ENCODE measurements around the gene GAS5.
"Not testable (repeated sequence)": the region's sequence is repeated elsewhere in the genome, so short reads cannot be mapped to it uniquely, and the experiment has no call there.

GAS5 gene

GRCh38 chr1:173869021-173869359 is 1.2 kb upstream of the GAS5 start:
- DNase-seq (ENCODE audit: low read depth in 2 of 2): no peak

GRCh38 chr1:173868266-173869020 is 654 bp upstream of the GAS5 start, which contains the start of gene ZBTB37:
ZBTB37 (plus strand) TSS chr1:173868380; CDS start chr1:173870226, 1,846 bp downstream.
- peak; percentile 84 to 89 for DNase-seq (ENCODE audit: low read depth in 2 of 2)

GRCh38 chr1:173867141-173867752 is 542 bp downstream of the GAS5 start:
- peak in 1 of 2 donors; percentile 27 for DNase-seq (ENCODE audit: low read depth in 2 of 2)

GRCh38 chr1:173866413-173867115 is 1.2 kb downstream of the GAS5 start:
- DNase-seq (ENCODE audit: low read depth in 2 of 2): no peak

DNA sequence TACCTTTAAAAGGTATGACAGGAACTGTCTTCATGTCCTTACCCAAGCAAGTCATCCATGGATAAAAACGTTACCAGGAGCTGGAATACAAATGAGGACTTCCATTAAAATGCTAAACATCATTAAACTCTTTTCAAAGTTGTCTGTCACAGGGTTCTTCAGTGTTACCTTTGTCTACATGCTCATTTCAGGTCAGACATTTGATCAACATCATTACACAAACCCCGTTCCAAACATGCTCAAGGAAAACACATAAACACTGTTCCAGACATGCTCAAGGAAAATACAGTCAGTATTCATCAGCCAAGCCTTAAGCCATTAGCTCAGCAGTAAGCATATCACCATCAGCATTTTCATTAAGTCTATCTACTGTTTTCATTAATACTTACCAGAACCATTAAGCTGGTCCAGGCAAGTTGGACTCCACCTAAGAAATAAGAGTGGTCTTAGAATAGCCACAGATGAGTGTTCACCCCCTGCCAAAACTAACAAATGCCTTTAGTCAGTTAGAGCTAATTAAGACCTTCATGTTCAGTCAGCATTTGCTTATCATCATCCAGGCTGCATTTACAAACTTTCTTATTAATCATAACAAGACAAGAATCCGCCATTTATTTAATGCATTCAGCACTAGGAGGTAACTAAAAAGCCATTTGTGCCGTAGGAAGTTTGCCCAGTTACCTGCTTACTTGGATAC is 2.2 kb downstream of the GAS5 start:
- DNase-seq (ENCODE audit: low read depth in 2 of 2): no peak

DNA sequence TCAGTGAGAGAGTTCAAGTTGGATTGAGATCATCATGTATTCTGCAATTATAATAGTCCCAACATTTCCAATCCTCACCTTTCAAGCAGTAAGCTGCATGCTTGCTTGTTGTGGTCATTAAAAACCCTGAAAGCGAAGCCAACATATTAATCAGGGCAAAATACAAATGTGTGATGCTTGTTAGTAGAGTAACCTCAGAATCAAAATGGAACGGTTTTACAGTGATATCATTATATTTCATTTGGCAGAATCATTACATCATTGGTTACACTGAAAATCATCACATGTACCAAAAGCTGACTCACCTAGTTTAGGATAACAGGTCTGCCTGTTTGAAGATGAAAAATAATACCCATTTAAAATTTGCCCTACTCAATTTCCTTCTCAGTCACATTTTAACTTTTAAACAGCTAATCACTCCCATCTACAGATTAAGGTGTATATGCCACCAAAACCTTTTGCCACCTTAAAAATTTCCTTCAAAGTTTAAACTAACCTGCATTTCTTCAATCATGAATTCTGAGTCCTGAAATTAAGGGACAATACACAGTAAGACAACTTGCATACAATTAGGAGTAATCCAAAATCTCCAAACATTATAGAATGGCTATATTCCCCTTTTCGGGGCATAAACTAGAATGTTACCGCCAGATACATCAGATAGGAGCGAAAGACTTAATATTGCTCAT is 3.5 kb downstream of the GAS5 start:
- no peak for DNase-seq (ENCODE audit: low read depth in 2 of 2)

DNA sequence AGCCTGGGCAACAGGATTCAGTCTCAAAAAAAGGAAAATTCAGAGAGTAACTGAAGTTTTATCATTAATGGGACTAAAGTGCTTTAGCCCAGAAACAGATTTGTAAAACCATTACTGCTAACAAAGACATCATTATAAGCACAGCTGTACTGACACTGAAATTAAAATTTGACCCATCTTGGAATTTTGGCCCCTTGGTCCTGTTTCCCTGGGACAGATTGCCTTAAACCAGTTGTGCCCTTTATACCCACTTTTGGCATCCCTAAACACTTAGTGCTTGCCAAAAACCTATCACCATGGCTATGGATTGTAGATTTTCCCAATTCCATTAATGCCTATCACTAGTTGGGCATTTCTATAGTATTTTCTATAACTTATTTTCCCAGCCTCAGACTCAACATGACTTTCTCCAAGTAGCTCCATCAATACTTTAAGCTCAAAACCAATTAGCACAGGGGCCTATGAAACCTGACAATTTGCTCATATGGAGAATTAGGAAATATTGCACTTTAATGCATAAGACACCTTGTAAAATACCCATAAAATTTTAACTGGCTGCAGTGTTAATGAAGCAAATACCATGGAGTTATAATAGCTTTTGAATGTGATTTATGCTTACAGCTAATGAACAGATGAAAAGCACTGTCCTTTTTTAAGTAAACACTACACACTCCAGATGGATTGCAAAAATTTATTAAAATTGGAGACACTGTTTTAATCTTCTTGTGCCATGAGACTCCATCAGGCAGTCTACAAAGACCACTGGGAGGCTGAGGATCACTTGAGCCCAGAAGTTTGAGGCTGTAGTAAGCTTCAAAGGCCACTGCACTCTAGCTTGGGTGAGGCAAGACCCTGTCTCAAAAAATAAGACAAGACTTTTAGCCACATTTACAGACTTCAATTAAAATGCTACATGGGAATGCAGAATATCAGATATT is 4.3 kb downstream of the GAS5 start:
- DNase-seq (ENCODE audit: low read depth in 2 of 2): no peak

DNA sequence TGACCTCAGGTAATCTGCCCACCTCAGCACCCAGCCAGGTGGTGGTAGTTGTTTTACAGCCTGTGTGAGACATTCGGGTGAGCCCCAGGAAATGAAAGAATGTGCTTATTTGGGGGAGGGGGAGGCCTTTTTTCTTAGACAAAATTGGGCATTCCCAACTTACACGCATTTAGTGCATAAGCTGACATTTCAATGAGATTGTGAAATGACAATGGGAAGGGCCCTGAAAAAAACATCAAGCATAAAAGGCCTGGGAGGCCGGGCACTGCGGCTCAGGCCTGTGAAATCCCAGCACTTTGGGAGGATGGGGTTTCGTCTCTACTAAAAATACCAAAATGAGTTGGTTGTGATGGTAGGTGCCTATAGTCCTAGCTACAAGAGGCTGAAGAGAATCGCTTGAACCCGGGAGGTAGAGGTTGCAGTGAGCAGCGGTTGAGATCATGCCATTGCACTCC is 5.0 kb downstream of the GAS5 start:
- DNase-seq (ENCODE audit: low read depth in 2 of 2): no peak

GRCh38 chr1:173862146-173862768 is 5.5 kb downstream of the GAS5 start:
- DNase-seq (ENCODE audit: low read depth in 2 of 2): not testable (repeated sequence)

DNA sequence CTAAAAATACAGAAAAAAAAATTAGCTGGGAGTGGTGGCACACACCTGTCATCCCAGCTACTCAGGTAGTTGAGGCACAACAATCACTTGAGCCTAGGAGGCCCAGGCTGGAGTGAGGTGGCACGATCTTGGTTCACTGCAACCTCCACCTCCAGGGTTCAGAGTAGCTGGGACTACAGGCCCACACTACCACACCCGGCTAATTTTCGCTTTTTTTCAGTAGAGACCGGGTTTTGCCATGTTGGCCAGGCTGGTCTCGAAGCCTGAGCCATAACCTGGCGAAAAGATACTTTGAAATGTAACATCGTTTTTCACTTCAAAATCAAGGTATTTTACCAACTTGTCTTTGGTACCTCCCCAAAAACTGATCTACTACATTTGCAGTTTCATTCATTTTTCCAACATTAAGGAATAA is 6.1 kb downstream of the GAS5 start:
- DNase-seq (ENCODE audit: low read depth in 2 of 2): no peak

- no peak for DNase-seq (ENCODE audit: low read depth in 2 of 2)
Observed at GRCh38 chr1:173860065-173860464, 7.7 kb downstream of the GAS5 start.

GRCh38 chr1:173859547-173859946 is 8.2 kb downstream of the GAS5 start:
- DNase-seq (ENCODE audit: low read depth in 2 of 2): not testable (repeated sequence)

- DNase-seq (ENCODE audit: low read depth in 2 of 2): no peak
Observed at GRCh38 chr1:173857363-173857917, 10.3 kb downstream of the GAS5 start.

DNA sequence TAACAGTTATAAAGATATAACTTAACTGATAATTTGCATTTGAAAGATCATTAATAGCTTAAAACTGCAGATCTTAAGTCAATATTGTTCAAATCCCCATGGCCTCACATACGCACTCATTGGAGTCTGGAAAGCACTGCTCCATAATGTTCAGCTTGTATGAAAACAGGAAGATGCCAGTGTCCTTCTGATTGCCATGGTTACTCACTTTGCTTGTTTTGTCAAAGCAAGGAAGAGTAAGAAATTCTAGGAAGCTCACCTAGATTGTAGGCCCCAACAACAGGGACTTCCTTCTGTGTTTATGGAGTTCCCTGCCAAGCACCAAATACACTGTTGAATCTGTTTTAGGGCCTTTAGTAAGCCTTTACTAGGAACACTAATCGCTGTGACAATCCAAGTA is 10.9 kb downstream of the GAS5 start:
- no peak for DNase-seq (ENCODE audit: low read depth in 2 of 2)

DNA sequence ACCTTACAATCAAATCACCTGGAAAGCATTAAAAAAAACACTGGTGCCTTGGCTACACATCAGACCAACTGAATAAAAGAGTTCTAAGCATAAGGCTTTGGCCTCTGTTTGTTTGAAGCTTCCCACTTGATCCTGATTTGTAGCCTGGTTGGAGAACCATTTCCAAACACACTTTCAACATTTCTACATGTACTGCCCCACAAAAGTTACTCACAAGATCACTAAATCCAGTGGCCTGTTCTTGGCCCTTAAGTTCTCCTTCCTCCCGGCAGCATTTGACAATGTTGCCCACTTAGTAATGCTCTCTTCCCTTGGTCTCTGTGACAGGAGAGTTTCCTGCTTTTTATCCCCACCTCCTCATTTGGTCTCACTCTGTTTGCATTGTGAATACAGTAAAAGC is 11.8 kb downstream of the GAS5 start:
- DNase-seq (ENCODE audit: low read depth in 2 of 2): no peak

DNA sequence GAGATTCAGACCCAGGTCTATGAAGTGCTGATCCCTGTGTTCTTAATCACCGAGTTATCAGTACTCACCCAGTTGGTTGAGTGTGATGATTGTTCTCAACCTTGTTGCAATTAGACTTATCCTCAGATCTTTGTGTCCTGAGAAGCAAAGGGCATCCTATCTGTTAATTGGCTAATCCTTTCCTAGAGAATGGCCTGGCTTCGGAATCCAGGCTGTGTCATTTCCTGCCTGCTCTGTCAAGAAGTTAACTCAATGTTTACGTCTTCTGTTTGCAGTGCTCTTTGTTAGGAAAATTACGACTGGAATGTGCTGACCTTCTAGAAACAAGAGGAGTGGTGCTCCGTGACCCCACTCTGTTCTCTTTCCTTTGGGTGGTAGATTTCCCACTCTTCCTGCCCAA is 14.7 kb downstream of the GAS5 start:
- DNase-seq (ENCODE audit: low read depth in 2 of 2): no peak

- no peak for DNase-seq (ENCODE audit: low read depth in 2 of 2)
Observed at GRCh38 chr1:173852105-173852504, 15.7 kb downstream of the GAS5 start.

DNA sequence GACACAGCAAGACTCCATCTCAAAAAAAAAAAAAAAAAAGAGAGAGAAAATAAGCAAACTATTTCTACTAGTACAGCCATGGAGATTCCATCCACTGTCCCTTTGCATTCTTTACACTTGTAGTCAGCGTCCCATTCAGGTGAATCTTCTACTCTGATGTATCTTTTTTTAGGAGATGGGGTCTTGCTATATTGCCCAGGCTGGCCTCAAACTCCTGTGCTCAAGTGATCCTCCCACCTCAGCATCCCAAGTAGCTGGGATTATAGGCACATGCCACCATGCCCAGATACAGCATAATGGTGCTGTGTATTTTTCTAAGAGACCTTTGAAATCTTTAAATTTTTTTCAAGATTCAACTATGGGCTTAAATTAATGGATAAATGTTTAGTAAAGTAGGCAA is 35.0 kb downstream of the GAS5 start:
- DNase-seq (ENCODE audit: low read depth in 2 of 2): no peak

- no peak for DNase-seq (ENCODE audit: low read depth in 2 of 2)
Observed at GRCh38 chr1:173827611-173828010, 40.2 kb downstream of the GAS5 start.
